Measurements from ENCODE around the gene USP11. TPM values are rescaled to one million over a fixed set of nuclear protein-coding genes. Genes with fewer than 3 reads are reported as not detected.

The USP11 gene
- total RNA-seq, 1 experiment from 2014 or later: 153 TPM

DNA sequence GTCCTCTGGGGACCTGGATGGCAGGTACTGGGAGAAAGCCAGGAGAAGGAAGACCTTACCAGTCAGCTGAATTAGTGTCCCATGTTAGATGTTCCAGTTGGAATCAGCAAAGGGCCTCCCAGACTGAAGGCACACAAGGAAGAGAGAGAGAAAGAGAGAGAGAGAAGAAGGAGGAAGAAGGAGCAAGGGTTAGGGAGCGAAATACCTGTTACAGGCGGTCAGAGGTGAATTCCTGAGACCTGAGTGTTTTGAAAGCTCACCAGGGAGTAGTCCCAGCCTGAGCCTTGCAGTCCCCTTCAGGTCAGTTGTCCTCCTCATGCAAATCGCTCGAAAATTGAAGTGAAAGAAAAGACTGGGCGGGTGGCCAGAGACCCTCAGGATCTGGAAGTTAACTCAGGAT is 60.3 kb downstream of the USP11 start:
- H3K4me1 ChIP-seq (ENCODE audit: insufficient read depth, low read length): no peaks in the 10 kb centered on the region
- H3K79me1 ChIP-seq (ENCODE audit: insufficient read depth, low read depth, low read length, poor library complexity, severe bottlenecking): no peaks in the 10 kb centered on the region
- no peak overlapping the region for H3K27ac Mint-ChIP-seq
- H3K36me3 Mint-ChIP-seq (ENCODE audit: insufficient read depth in 1 of 3, low read depth in 3 of 3): peaks cover 2 to 18% (median 12%) of the 10 kb centered on the region in 3 experiments
- H4K91ac ChIP-seq (ENCODE audit: insufficient read length, low read depth, low read length): no peak overlapping the region
- no peak overlapping the region for H3K23ac ChIP-seq (ENCODE audit: insufficient read length, low read depth, low read length)
- no peak overlapping the region for H3K9ac ChIP-seq (ENCODE audit: extremely low read depth, insufficient read length, low read length)
- H2BK15ac ChIP-seq (ENCODE audit: low read depth, low read length): no peak overlapping the region
- WGBS (ENCODE audit: extremely low coverage, insufficient read length, low lambda C conversion rate): no CpG with 5 or more reads among the region's 5 CpGs
- no peak overlapping the region for H2BK12ac ChIP-seq (ENCODE audit: insufficient read length, low read depth, low read length)
- H4K5ac ChIP-seq (ENCODE audit: insufficient read length, low read depth, low read length): no peak overlapping the region
- TF ChIP-seq, protein P1, sequence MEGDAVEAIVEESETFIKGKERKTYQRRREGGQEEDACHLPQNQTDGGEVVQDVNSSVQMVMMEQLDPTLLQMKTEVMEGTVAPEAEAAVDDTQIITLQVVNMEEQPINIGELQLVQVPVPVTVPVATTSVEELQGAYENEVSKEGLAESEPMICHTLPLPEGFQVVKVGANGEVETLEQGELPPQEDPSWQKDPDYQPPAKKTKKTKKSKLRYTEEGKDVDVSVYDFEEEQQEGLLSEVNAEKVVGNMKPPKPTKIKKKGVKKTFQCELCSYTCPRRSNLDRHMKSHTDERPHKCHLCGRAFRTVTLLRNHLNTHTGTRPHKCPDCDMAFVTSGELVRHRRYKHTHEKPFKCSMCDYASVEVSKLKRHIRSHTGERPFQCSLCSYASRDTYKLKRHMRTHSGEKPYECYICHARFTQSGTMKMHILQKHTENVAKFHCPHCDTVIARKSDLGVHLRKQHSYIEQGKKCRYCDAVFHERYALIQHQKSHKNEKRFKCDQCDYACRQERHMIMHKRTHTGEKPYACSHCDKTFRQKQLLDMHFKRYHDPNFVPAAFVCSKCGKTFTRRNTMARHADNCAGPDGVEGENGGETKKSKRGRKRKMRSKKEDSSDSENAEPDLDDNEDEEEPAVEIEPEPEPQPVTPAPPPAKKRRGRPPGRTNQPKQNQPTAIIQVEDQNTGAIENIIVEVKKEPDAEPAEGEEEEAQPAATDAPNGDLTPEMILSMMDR (conservative IDR thresholded peaks at IDR 0.05): no peak
- peaks cover 22 to 23% of the 10 kb centered on the region in 2 experiments for H3K9me3 Mint-ChIP-seq
- H3K14ac ChIP-seq (ENCODE audit: insufficient read depth, low read length): no peak overlapping the region
- H2BK120ac ChIP-seq (ENCODE audit: low read depth, low read length, poor library complexity, severe bottlenecking): no peak overlapping the region
- H4K8ac ChIP-seq (replicated peaks; ENCODE audit: insufficient read length, low read depth, low read length): no peak overlapping the region
- DNase-seq: no peak
- peaks cover 13% of the 10 kb centered on the region for H3K9me3 ChIP-seq (ENCODE audit: control insufficient read depth, low read depth, low read length)
- no peaks in the 10 kb centered on the region for H4K20me1 ChIP-seq (ENCODE audit: control insufficient read depth, insufficient read depth, insufficient read length)
- H3K18ac ChIP-seq (ENCODE audit: insufficient read length, low read depth, low read length): no peak overlapping the region
- H3K4me2 ChIP-seq (ENCODE audit: insufficient read depth, insufficient read length, low read length): no peak overlapping the region
- H2BK20ac ChIP-seq (ENCODE audit: low read depth, low read length, poor library complexity, severe bottlenecking): no peak overlapping the region
- no peaks in the 10 kb centered on the region for H3K23me2 ChIP-seq (ENCODE audit: insufficient read length, low read depth, low read length, poor library complexity, severe bottlenecking)
- no peak overlapping the region for H3T11ph ChIP-seq (ENCODE audit: low read length)
- no peak overlapping the region for H3K4ac ChIP-seq (ENCODE audit: low read depth, low read length)
- H3K27me3 Mint-ChIP-seq (ENCODE audit: low read depth): peaks cover 10% of the 10 kb centered on the region
- H3K27me3 ChIP-seq (ENCODE audit: insufficient read depth, low read length): no peaks in the 10 kb centered on the region
- no peaks in the 10 kb centered on the region for H3K4me1 Mint-ChIP-seq
- no peak overlapping the region for H3K4me3 Mint-ChIP-seq
- H3K79me2 ChIP-seq (ENCODE audit: insufficient read depth, low read length): no peaks in the 10 kb centered on the region
- no peak overlapping the region for H2AFZ ChIP-seq (ENCODE audit: low read length)
- H2BK5ac ChIP-seq (ENCODE audit: insufficient read length, low read length): no peak overlapping the region
- no peak overlapping the region for H3K56ac ChIP-seq (ENCODE audit: insufficient read length, low read depth, low read length)
- no peak overlapping the region for H2AK5ac ChIP-seq (ENCODE audit: insufficient read length, low read length)
- H3K27ac ChIP-seq (ENCODE audit: insufficient read length, low read depth, low read length): no peak overlapping the region
